COR-L47 (cell line): ENCODE measurements around the gene MDFI.

Source experiments
- DNase-seq: peaks from one replicate; lab custom pipeline; 2025; lab: John Stamatoyannopoulos, UW

The MDFI gene, protein sequence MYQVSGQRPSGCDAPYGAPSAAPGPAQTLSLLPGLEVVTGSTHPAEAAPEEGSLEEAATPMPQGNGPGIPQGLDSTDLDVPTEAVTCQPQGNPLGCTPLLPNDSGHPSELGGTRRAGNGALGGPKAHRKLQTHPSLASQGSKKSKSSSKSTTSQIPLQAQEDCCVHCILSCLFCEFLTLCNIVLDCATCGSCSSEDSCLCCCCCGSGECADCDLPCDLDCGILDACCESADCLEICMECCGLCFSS

DNA sequence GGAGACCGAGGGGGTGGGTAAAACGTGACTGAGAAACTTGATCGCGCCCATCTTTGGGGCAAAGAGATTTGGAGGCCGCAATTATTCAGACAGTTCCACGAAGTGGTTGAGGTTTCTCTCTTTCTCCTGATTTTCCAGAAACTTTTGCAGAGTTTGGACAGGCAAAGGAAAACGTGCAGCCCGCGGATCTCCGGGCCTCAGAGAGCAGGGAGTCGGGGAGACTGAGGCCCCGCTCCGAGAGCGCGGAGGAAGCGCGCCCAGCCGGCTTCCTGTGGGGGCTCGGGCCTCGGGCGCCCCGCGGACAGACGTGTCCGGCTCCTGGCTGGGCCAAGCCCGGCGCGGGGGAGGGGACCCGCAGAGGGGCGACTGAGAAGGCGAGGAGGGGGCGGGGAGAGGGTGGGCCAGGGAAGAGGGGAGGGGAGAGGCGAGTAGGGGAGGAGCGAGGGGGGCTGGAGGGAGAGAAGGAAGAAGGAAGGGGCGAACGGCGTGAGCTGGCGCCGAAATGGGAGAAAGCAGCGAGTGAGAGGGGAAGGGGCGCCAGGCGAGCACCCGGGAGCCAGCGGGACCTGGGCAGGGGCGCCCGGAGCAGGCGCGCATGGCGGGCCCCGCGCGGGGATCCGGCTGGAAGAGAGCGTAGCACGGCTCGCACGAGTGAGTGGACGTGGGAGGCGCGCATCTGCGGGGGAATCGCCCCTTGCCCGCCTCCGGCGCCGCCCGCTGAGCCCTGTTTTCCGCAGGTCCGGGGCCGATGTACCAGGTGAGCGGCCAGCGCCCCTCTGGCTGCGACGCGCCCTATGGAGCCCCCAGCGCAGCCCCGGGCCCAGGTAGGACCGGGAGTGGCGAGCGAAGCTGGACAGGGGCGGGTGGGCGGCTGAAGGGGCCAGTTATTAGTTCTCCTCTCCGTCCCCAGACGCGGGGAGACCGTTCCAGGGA lies at the start of gene MDFI:
Gene MDFI, plus strand, starts transcription at position 467 of the 933 bp plus-strand sequence. Its CDS starts 282 bp downstream, at position 749.
- no peak for DNase-seq

DNA sequence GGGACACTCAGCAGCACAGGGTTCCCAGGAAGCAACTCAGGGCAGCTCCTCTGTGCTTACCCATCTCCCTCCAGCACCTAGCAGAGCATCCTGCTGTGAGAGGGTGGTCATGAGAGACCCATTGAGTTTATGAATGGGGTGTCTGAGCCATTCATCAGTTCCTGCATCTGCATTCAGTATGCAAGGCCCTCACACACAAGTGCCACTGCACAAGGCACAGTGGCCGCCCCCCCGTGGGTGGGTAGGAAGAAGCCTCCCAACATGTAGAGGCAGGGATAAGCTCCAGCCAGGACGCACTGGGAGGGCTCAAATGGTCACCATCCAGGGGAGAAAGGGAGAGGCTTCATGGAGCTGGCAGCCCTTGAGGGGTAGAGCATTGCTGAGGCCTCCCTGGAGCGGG lies 49.0 kb upstream of the MDFI start:
- no peak for DNase-seq

DNA sequence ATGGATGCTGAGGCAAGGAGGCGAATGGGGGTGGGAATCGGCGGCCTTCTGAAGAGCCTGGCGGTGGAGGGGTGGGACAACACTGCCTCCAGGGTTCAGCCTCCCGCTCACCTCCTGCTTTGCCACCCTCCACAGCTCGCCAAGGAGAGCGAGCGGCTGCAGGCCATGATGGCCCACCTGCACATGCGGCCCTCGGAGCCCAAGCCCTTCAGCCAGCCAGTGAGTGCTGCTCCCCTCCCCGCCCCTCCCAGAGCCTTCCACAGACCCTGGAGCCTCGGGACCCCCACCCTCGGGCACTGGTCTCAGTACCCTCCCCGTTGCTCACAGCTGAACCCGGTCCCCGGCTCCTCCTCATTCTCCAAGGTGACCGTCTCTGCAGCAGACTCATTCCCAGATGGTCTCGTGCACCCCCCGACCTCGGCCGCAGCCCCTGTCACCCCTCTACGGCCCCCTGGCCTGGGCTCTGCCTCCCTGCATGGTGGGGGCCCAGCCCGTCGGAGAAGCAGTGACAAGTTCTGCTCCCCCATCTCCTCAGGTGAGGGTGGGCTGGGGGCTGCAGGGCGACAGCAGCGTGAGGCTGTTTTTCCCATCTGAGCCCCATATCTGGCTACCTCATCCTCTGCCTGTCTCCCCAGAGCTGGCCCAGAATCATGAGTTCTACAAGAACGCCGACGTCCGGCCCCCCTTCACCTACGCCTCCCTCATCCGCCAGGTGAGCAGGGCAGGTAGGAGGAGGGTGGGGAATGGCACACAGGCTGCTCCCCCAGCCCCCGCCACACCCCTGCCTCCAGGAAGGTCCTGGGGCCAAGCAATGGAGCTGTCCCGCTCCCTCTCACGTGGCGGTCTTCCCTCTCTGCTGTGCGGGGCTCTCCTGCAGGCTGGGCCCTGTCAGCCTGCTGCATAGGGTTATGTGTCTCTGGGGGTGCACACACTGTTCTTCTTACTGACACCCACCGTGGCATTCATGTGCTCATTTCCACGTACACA lies 48.3 kb upstream of the MDFI start:
- DNase-seq: no peak

DNA sequence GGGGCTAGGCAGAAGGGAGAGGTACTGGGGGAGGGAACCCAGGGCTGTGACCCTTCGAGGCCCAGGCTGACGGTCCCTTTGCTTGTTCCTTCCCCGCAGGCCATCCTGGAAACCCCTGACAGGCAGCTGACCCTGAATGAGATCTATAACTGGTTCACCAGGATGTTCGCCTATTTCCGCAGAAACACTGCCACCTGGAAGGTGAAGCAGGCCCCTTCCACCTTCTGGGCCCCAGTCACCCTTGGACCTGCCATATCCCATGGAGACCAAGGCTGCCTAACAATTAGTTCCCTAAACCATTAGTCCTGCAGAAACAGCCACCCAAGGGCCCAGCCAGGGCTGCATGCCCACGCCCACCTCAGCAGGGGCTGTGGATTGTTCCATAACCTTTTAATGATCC lies 47.1 kb upstream of the MDFI start:
- no peak for DNase-seq

DNA sequence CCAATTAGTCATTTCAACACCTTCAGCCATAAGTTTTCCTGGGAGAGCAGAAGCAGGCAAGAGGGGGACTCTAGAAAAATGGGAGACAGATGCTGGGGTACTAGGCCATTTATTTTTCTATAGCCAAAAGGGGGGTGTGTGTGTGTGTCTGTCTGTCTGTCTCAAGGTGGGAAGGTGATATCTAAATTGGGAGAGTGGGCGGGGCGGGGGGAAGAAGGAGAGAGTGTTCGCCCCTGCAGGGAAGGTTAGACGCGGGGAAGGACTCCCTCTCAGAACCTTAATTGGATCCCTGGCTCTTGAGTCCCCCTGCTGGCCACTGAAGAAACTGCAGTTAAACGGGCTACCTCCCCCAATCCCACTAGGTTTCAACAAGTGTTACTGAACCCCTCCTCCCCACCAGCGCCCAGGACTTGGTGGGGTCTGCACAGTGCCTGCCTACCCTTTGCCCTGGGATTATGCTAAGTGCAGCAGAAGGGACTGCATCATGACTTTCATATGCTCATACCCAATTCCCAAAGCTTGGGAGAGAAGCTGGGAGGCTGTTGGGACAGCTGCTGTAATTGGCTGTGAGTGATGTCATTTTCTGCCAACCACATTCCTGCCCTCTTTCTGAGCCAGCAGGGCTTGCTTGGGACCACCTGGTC lies 46.3 kb upstream of the MDFI start:
- DNase-seq: peak; percentile 47

DNA sequence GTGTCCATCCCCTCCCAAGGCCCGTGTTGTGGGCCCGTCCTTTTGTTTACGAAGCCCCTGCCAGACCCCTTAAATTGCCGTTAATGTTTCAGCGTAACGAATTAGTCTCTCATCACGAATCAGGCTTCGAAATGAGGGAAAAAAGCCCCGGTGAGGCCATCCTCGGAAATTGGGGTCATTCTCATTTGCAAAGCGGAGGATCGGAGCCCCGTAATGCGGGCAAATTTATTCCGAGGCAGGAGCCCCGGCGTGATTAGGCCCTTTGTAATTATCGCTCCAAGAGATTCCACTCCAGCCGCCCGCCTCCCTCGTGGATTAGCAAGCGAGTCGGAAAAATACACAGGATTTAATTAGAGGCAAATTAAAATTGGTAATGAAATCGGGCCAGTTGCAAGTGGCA lies 44.9 kb upstream of the MDFI start:
- no peak for DNase-seq

DNA sequence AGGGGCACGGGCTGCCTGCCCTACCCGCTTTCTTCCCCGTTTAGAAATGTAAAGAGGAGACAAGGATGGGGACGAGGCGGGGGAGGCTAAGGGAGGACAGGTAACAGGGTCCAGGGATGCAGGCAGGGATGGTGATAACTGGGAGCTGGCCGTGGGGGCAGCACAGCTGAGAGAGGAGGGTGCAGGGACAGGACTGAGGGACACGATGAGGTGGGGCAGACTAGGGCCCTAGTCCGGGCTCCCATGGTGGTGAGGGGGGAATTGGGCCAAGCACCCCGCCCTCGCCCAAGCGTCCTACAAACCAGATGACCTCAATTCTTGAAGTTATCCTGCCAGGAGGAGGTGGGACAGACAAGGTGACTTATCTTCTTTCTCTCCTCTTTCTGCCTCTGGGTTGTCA lies 44.4 kb upstream of the MDFI start:
- no peak for DNase-seq

DNA sequence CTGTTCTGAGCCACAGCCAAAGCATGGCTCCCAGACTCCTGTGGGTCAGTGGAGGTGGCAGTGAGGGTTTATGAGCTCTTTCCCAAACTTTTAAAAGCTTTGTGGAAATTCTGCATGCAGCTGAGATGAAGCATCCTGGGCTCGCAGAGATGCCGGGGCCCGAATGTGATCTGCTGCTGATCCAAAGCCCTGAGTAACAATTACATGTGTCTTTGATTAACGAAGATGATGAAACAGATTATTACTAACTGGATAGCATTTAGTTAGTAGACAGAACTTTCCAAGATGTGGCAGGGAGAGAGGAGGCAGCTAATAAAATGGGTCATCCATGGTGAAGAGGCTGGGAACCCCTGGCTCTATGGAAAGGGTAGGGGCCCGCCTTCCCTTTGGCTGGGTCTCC lies 43.9 kb upstream of the MDFI start:
- DNase-seq: no peak

DNA sequence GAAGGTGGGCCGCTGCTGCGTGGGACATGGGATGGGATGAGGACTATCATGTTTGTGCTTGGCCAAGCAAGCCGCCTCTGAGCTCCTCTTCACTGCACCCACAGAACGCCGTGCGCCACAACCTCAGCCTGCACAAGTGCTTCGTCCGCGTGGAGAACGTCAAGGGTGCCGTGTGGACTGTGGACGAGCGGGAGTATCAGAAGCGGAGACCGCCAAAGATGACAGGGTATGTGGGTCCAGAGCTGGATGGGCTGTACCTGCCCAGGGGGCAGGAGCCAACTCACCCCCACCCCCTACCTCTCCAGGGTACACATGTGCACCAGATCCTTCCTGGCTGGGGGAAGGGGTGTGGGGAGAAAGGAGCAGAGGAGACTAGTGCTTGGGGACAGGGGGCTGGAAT lies 43.5 kb upstream of the MDFI start:
- no peak for DNase-seq

DNA sequence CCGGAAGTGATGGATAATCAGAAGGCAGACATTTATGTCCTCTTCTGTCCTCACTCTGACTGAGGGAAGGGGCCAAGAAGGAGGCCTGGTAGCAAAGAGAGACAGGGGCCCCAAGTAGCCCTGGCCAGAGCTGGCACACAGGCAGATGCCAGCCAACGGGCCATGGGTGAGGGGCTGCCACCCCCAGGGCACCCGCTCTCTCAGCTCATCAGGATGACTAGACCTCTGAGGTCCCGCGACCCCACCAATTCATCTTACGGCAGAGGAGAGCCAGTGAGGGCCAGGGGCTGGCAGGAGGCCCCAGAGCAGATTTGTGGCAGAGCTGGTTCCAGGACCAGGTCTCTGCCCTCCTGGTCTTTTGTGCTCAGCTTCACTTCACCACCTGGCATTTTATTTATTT lies 43.1 kb upstream of the MDFI start:
- no peak for DNase-seq

DNA sequence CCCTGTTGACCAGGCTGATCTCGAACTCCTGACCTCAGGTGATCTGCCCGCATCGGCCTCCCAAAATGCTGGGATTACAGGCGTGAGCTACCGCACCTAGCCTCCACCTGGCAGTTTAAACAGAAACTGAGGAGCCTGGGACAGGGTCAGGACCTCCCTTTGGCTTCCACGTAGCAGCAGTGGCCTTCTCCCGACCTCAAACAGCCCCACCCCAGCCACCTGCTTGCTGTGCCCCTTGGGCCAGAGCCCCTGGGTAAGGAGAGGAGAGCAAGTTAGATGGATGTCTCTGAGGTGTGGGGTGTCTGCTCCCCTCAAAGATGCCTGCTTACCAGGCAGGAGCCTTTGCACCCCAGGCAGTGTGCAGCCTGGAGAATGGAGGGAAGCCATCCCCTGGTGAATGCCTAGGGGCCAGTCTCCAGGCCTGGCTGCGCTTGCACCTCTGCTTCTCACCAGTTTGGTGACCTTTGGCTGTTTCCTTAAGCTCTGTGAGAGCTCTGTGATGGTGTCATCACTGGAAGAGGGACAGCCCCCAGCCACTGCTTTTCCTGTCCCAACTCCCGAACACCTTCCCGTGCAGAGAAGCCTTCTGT lies 42.1 kb upstream of the MDFI start:
- DNase-seq: no peak

DNA sequence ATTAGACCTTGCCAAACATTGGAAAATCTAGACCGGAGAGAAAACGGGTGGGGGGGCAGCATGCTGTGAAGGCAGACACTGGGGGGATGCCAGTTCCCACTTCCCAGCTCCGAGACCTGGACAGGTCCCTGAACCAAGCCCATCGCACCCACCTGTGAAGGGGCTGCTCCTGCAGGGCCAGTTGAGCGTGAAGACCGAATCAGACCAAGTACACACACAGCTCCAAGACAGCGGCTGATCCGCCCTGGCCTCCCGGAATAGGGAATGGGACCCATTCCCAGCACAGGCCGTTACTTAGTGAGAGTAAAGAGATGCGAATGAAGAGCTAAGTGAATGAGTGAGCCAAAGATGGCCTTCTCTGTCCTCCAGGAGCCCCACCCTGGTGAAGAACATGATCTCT lies 41.5 kb upstream of the MDFI start:
- DNase-seq: no peak

DNA sequence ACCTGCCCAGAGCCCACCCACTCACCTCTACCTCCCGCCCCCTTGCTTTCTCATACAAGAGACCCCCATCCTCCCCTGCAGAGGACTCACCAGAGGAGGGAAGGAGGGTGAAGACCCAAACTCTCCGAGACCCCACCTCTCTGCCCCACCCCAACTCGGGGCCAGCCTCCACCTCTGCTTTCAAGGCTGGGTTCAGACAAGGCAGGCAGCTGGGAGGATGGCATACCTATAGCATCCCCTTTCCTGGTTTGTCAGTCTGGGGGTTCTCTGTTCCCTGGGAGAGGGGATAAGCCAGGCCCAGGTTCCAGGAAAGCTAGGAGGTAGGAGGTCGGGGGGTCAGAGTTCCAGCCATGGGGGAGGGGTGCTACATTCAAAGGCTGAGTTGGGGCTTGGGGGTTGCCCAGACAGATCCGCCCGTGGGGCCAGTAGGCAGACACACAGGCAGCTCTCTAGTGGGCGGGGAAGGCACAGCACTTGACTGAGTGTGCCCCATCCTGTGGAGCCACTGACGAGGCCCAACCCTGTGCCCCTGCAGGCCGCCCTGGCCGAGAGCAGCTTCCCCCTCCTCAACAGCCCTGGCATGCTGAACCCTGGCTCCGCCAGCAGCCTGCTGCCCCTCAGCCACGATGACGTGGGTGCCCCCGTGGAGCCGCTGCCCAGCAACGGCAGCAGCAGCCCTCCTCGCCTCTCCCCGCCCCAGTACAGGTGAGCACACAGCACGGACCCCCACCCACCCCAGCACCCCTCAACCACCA lies 40.8 kb upstream of the MDFI start:
- no peak for DNase-seq

DNA sequence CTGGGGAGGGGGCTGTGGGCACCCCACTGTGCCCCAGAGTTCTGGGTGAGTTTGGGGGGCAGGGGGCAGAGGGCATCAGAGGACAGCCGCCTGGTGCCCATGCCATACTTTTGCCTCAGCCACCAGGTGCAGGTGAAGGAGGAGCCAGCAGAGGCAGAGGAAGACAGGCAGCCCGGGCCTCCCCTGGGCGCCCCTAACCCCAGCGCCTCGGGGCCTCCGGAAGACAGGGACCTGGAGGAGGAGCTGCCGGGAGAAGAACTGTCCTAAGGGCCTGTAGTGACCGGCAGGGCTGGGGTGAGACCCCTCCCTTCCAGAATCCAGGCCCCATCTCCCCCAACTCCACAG lies 39.6 kb upstream of the MDFI start:
- DNase-seq: no peak

DNA sequence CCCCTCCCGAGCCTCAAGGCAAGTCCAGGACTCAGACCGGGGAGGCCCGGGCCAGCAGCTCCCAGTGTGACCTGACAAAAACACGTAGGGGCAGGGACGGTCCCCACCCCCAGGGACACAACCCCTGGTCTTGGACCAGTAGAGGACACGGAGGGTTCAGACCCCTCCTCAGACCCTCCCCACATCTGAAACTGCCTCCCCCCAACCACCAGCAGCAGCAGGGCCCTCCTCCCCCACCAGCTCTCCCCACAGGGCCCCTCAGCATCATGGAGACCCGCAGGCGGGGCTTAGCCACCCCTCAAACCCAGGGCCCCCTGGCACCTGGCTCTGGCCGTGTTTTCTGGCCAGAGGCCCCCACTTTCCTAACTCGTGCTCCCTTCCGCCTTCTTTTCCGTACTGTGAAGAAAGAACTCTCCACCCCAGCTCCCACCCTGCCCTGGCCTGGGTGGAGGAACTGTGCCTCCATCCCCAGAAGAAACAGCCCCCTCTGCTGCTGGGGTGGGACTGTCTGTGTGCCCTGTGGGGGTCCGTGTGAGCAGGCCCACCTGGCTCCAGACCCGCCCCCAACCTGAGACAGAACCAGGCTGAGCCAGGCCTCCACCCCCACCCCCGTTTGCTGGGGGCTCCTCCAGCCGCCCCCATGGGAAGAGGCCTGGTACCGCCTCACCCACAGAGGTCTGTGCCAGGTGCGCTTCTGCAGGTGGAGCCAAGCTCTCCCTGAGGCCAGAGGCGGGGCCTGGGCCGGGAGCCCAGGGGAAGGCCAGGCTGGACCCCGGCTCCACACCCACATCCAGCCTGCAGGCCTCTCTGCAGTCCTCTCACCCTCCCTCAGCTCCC lies 39.0 kb upstream of the MDFI start:
- DNase-seq: peak; percentile 48

DNA sequence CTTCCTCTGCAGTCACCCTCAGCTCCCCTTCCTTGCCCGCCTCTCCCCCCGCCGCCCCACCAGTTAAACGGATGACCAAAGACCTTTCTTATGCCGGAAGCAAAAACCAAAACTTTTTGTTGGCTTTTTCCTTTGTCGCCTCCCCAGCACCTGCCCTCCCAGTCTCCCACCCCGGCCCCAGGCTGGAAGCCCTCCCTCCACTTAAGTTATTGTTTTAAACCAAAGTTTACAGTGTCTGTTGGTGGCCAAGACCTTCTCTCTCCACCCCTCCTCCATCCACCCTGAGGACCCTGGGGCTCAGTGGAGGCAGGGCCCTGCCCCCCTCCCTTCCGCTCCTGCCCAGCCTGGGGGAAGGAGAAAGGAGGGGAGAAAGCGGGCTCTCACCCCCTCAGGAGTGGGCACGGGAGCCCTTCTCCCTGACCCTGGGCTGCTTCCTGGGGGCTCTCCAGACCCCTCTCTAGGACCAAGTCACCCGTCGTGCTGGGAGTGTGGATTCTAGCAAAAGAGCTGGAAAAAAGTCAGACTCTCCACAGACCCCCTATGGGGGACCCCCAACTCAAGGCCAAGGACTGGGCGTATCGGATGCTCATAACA lies 38.3 kb upstream of the MDFI start:
- no peak for DNase-seq

DNA sequence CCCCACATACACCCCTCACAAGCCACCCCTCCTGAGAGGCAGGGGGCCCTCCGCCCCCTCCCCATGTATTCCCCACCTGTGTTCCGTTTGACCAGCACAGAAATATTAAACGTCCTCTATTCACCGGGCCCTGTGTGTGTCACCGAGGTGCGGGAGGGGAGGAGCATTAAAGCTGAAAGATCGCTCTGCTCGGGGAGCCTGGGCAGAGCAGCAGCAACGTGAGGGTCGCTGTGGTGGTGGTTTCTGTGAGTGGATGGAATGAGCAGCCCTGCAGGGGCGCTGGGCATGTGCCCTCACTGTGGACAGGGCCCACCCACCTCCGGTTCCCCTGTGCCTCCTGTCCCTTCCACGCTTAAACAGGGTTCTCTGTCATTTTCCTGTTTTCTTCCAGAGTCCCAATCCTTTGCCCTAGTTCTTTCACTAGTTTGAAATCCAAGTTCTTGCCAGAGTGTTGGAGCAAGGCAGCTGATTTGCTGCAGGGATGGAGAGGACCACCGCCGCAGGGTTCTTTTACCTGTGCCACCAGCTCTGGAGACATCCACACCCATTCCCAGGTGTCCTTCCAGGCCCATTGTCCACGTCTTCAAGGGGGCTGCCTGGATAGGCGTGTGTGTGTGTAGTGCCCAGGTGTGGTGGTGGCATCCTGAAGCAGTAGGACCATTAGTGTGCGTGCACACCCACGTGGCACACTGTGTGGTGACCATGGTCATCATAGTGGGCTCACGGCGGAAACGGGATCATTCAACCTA lies 37.6 kb upstream of the MDFI start:
- DNase-seq: no peak

DNA sequence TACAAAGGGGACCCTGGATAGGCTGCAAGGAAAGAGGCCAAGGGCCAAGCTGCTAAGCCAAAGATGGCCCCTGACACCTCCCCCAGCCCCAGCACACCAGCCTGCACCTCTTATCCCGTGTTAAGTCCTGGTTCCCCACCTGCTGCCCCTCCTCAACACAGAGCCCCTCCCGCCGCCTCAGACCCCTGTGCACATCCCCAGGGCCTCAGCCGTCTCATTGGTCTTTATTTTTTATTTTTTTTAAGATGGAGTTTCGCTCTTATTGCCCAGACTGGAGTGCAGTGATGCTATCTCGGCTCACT lies 37.1 kb upstream of the MDFI start:
- no peak for DNase-seq

DNA sequence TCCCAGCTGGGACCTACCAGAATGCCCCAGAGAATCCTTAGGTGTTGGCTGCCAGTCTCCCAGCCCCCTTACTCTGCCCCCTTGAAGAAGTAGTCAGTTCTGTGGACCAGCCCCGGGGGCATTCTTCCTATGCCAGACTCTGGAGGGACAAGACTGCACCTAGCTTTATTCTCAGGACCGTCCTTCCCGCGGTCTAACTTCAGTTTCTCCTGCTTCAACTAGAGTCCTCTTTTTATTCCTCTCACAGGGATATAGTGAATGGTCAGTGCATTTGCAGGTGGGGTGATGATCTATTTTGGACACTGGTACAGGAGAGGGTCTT lies 35.9 kb upstream of the MDFI start:
- DNase-seq: no peak
